Esophagus squamous epithelium (tissue), 5 donors: ENCODE measurements around the gene PRKCZ. TPM values are rescaled to one million over a fixed set of nuclear protein-coding genes. Genes with fewer than 3 reads are reported as not detected.

ENCODE experiments used
- DNase-seq: peaks from one replicate; lab custom pipeline; 2025; lab: John Stamatoyannopoulos, UW
- H3K27ac ChIP-seq, 4 donors: fragments of 200-600 bp; sonication (generic); one replicate each; pipeline ENCODE4 v1.5.1; 2016 to 2019; ENCODE audit warnings: mild to moderate bottlenecking in 1 of 4
- H3K27me3 ChIP-seq, 4 donors: fragments of 200-600 bp; sonication (generic); 1 replicate in 3 of 4; 2 replicates in 1 of 4; pipeline versions ENCODE4 v1.5.1 to v1.6.0; 2017 to 2021; ENCODE audit warnings: antibody characterized with exemption in 1 of 4
- H3K36me3 ChIP-seq, 3 donors: fragments of 200-600 bp; sonication (generic); one replicate each; pipeline ENCODE4 v1.5.1; 2016 to 2019
- H3K4me1 ChIP-seq, 3 donors: fragments of 200-600 bp; sonication (generic); one replicate each; pipeline ENCODE4 v1.5.1; 2017 to 2019
- H3K4me3 ChIP-seq, 4 donors: fragments of 200-600 bp; sonication (generic); 1 replicate in 3 of 4; 2 replicates in 1 of 4; pipeline ENCODE4 v1.5.1; 2016 to 2019; ENCODE audit warnings: mild to moderate bottlenecking in 2 of 4, moderate library complexity in 1 of 4
- H3K9me3 ChIP-seq, 3 donors: fragments of 200-600 bp; sonication (generic); one replicate each; pipeline ENCODE4 v1.5.1; 2016 to 2019
- POLR2A ChIP-seq, 4 donors: fragments of 450-650 bp; IDR thresholded peaks; one replicate each; pipeline ENCODE4 v1.6.1; 2017; ENCODE audit warnings: antibody characterized with exemption in 4 of 4, mild to moderate bottlenecking in 4 of 4, moderate library complexity in 3 of 4
- WGBS, 2 donors: methylation state at CpG; one replicate each; pipeline ENCODE4 v1.1.5; 2018; 5-methylcytosine and 5-hydroxymethylcytosine counted together
- intact Hi-C: fragments of 100-400 bp; cut with DNase I; formaldehyde crosslinking; loops from one replicate; pipeline ENCODE4 v1.15.0; 2022
- total RNA-seq, 4 donors: library from RNA; depleted of rRNA; stranded (reverse); fragments of >200 nt; gene quantifications; one replicate each; pipeline ENCODE4 v1.1.0, GENCODE V29; 2016
- TF ChIP-seq, protein P1 (sequence below), 6 experiments: fragments of 450-650 bp in 4 of 6; fragments of 200-600 bp in 2 of 6; sonication (generic) in 2 of 6; IDR thresholded peaks; one replicate each; pipeline ENCODE4 v1.5.1; 2016 to 2019; ENCODE audit warnings: antibody characterized with exemption in 6 of 6, mild to moderate bottlenecking in 4 of 6, moderate library complexity in 4 of 6
- donor health status: DM: yes; HTN: yes; CAD: no.

Gene PRKCZ
- total RNA-seq, 4 donors from 2014 or later = 14.5 to 23.8 (median 17.5) TPM

DNA sequence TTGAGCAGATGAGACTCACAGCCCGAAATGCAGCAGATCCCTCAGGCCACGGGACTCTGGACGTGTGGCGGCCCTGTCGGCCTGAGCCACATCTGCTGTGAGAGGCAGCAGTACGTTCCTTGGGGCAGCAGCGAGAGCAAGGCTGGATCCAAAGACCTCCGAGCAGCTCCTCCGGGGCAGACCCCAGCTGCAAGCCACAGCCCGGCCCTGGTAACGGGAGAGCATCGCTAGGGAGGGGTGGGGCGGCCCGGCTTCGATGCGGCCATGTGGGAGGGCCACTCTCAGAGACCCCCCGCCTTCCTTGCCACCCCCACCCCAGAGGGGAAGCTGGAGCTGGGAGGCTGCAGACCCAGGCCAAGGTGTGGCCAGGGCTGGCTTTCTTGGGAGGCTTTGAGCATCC lies 17.8 kb downstream of the PRKCZ start:
- Histone ChIP-seq H3K27ac (no peak overlapping the region), H3K4me1 (no peaks in the 10 kb centered on the region), H3K9me3 (peaks cover 0 to 14% (median 10%) of the 10 kb centered on the region in 3 donors), H3K27me3 (peaks cover 0 to 13% (median 0%) of the 10 kb centered on the region in 4 donors), H3K36me3 (peaks cover 0 to 41% (median 0%) of the 10 kb centered on the region in 3 donors), H3K4me3 (no peak overlapping the region)
- WGBS, 2 donors = no CpG with 5 or more reads among the region's 17 CpGs
- intact Hi-C loops = no loop called here
- DNase-seq = no peak
- TF ChIP-seq, protein P1, sequence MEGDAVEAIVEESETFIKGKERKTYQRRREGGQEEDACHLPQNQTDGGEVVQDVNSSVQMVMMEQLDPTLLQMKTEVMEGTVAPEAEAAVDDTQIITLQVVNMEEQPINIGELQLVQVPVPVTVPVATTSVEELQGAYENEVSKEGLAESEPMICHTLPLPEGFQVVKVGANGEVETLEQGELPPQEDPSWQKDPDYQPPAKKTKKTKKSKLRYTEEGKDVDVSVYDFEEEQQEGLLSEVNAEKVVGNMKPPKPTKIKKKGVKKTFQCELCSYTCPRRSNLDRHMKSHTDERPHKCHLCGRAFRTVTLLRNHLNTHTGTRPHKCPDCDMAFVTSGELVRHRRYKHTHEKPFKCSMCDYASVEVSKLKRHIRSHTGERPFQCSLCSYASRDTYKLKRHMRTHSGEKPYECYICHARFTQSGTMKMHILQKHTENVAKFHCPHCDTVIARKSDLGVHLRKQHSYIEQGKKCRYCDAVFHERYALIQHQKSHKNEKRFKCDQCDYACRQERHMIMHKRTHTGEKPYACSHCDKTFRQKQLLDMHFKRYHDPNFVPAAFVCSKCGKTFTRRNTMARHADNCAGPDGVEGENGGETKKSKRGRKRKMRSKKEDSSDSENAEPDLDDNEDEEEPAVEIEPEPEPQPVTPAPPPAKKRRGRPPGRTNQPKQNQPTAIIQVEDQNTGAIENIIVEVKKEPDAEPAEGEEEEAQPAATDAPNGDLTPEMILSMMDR (IDR thresholded peaks at IDR 0.05) = no peak
- TF ChIP-seq POLR2A (IDR thresholded peaks at IDR 0.05) = no peak

DNA sequence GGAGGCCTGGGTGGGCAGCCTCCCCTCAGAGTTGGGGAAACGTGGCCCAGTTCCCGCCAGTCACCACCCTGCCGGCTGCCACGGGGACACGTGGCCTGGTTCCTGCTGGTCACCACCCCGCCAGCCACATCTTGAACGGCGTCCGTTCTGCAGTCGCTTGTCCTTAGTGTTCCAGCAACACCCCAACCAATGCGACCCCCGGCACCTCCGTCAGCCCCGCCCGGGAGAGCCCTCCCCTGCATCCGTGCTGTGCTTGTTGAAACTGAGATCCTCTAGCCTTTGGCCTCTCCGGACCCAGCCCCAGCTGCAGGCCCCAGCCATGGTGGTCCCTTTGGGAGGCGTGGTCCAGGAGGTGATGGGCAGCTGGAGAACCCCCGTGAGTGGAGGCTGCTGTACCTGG lies 18.7 kb downstream of the PRKCZ start:
- no peak for DNase-seq
- Histone ChIP-seq H3K4me1 (no peaks in the 10 kb centered on the region), H3K27ac (no peak overlapping the region), H3K27me3 (peaks cover 0 to 18% (median 0%) of the 10 kb centered on the region in 4 donors), H3K36me3 (peaks cover 0 to 51% (median 0%) of the 10 kb centered on the region in 3 donors), H3K9me3 (peaks cover 0 to 14% (median 10%) of the 10 kb centered on the region in 3 donors), H3K4me3 (no peak overlapping the region)
- no peak for TF ChIP-seq POLR2A (IDR thresholded peaks at IDR 0.05)
- TF ChIP-seq, protein P1 (IDR thresholded peaks at IDR 0.05) = no peak
- intact Hi-C loops = no loop called here
- WGBS, 2 donors = 94 to 100% methylated on average over 1 to 13 of the region's 19 CpGs

DNA sequence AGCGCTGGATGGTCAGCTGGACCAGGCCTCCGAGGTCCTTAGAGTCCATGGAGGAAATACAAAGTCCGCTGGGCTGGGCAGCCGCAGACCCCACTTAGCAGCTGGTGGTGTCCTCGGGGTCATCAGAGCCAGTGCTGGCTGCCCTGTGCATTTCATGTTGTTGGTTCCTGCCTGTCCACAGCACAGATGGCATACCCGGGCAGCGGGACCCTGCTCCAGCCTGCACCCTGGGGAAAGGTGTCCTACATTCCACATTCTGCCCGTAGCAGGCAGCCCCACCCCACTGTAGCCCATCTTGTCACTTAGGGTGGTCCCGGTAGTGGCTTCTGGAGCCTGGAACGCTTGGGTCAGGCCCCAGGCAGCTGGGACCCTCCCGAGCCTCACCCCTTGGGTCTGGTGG lies 19.8 kb downstream of the PRKCZ start:
- WGBS, 2 donors = 83% methylated on average over 1 of the region's 11 CpGs; no CpG with 5 or more reads in 1 of the 2 donors

DNA sequence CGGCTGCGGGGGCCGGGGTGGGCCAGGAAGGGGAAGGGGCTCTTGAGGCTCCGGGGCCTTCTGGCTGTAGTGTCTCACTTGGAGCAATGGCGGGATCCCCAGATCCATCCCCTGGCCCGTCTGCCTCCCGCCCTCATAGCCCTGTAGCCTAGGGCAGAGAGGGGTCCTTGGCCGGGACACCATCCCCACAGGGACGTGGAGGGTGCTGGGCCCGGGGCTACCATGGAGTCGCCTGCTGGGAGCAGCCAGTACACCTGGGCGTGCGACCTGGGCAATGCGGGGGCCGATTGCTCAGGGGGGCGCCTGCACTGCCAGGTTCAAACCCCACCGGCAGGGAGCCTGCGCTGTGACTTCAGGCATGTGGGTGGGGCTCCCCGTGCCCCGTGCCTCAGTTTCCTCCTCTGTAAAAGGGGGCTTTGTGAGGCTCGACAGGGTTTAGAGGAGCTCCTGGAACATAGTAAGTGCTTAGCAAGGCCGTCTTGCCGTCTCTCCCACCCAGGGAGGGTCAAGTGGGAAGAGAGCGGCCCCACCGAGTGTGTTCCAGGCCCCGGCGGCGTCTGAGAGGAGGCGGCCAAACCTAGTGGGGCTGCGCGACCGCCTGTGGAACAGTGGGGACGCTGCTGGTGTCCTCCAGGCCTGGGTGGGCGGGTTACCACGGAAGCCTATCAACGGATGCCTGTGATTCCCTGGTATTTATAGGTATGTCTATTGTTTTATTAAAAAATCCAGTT lies 20.8 kb downstream of the PRKCZ start:
- intact Hi-C loops = no loop called here
- H3K4me3 ChIP-seq = no peak overlapping the region
- no peak for DNase-seq
- no peaks in the 10 kb centered on the region for H3K4me1 ChIP-seq
- TF ChIP-seq, protein P1 (IDR thresholded peaks at IDR 0.05) = no peak
- no peak for TF ChIP-seq POLR2A (IDR thresholded peaks at IDR 0.05)
- peaks cover 0 to 27% (median 0%) of the 10 kb centered on the region in 4 donors for H3K27me3 ChIP-seq
- peaks cover 0 to 52% (median 0%) of the 10 kb centered on the region in 3 donors for H3K36me3 ChIP-seq
- no peak overlapping the region for H3K27ac ChIP-seq
- WGBS, 2 donors = 73 to 89% methylated on average over 11 to 17 of the region's 36 CpGs
- H3K9me3 ChIP-seq = no peaks in the 10 kb centered on the region

More for the DNA sequence above, 19.8 kb downstream of the PRKCZ start:
- TF ChIP-seq, protein P1 (IDR thresholded peaks at IDR 0.05) = no peak
- TF ChIP-seq POLR2A (IDR thresholded peaks at IDR 0.05) = no peak
- Histone ChIP-seq H3K4me1 (no peaks in the 10 kb centered on the region), H3K9me3 (peaks cover 0 to 7% (median 1%) of the 10 kb centered on the region in 3 donors), H3K27ac (no peak overlapping the region), H3K27me3 (peaks cover 0 to 26% (median 0%) of the 10 kb centered on the region in 4 donors), H3K4me3 (no peak overlapping the region), H3K36me3 (peaks cover 0 to 46% (median 0%) of the 10 kb centered on the region in 3 donors)
- DNase-seq = no peak
- intact Hi-C loops = no loop called here

DNA sequence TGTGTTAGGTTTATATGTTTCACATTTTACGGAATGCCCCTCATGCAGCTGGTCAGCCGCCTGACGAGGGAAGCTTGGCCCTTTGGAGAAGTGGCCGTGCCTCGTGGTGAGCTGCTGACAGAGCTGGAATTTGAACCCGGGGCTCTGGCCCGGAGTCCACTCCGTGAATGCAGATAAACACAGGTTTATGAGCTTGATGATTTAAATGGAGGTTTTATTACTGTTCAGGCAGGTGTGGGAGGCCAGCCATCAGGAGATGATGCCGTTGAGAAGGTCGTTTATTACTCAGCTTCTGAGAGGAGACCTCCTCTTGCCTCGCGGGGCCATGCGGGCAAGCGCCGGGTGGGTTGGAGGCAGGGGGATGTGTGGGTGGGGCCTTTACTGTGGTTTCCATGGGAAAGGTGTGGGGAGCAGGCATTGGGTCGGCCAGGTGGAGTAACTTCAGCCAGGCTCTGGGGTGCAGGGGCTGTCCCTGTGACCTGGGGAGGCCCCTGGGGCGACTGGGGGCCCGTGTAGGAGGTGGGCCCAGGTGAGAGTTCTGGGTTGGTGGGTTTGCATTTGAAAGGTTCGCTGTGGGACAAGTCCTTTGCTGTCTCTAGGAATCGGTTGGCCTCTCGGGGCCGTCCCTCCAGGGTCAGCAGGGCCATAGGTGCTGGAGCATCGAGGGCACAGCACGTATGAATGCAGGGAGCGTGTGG lies 22.0 kb downstream of the PRKCZ start:
- H3K9me3 ChIP-seq = peaks cover 0 to 7% (median 3%) of the 10 kb centered on the region in 3 donors
- no peak for DNase-seq
- peaks cover 0 to 27% (median 0%) of the 10 kb centered on the region in 4 donors for H3K27me3 ChIP-seq
- H3K36me3 ChIP-seq = peaks cover 0 to 65% (median 0%) of the 10 kb centered on the region in 3 donors
- no peaks in the 10 kb centered on the region for H3K4me1 ChIP-seq
- TF ChIP-seq POLR2A (IDR thresholded peaks at IDR 0.05) = no peak
- TF ChIP-seq, protein P1 (IDR thresholded peaks at IDR 0.05) = no peak
- intact Hi-C loops = no loop called here
- H3K4me3 ChIP-seq = no peak overlapping the region
- WGBS, 2 donors = 68 to 73% methylated on average over 10 to 20 of the region's 25 CpGs
- H3K27ac ChIP-seq = no peak overlapping the region
